SK-N-SH (cell line): Measurements from ENCODE around the gene SPIN2A. TPM values are rescaled to one million over a fixed set of nuclear protein-coding genes. Genes with fewer than 3 reads are reported as not detected.

Experiments
- polyA plus RNA-seq, 3 experiments: library from polyadenylated mRNA; depleted of rRNA; stranded (reverse); fragments of >200 nt; gene quantifications; 2 replicates each; pipeline ENCODE4 v1.2.3, GENCODE V29; 2012

The SPIN2A gene
- polyA plus RNA-seq, 1 of the 3 experiments (the other 2 are of a cell fraction) = 0.46 TPM

Other genes starting within 250 kb of the SPIN2A start
- gene SPIN3, start 141.9 kb downstream of the SPIN2A start, polyA plus RNA-seq (2012; rRNA removed) = 10.0 and 12.6 TPM in 2 replicates
- gene SPIN2B, start 15.8 kb downstream of the SPIN2A start, polyA plus RNA-seq (2012; rRNA removed) = 16.9 and 20.2 TPM in 2 replicates
- gene FAAH2, start 149.3 kb upstream of the SPIN2A start, polyA plus RNA-seq (2012; rRNA removed) = 0.05 and 0.23 TPM in 2 replicates